ENCODE measurements around the gene C1orf141. TPM values are rescaled to one million over a fixed set of nuclear protein-coding genes. Genes with fewer than 3 reads are reported as not detected.

Gene C1orf141
- total and polyA plus RNA-seq, 12 donors, result not detected

DNA sequence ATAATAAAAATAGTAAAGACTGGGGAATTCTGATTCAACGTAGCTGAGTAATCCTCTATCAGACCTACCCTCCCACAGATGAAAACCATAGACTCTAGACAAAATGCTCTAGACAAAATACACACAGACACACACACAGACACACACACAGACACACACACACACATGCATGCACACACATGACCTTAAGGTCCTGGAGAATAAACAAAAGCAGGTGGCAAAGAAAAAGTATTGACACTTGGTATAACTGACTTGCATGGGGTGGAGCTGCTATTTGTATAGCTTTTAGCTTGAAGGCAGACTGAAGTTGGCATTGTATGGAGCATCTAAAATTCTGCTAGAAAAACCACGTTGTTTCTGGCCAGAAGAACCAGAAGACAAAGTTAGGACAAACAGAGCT, 29.3 kb downstream of the C1orf141 start:
- Histone ChIP-seq H3K4me3 (no peak overlapping the region), H3K27me3 (peaks cover 0 to 4% (median 0%) of the 10 kb centered on the region in 7 donors), H3K36me3 (no peaks in the 10 kb centered on the region), H3K9me3 (no peaks in the 10 kb centered on the region), H3K27ac (no peak overlapping the region), H3K4me1 (no peaks in the 10 kb centered on the region)
- intact Hi-C loops (cut with DNase I), result no loop called here
- DNase-seq (no peak), ATAC-seq (no peak)
- no peak for TF ChIP-seq CTCF (IDR thresholded peaks at IDR 0.05)
- WGBS, 2 donors, result 60 to 62% methylated on average over 2 of the region's 2 CpGs

- WGBS, 2 donors, result 92 to 93% methylated on average over 1 of the region's 1 CpG
- H3K9me3 ChIP-seq, result no peaks in the 10 kb centered on the region
- H3K4me3 ChIP-seq, result no peak overlapping the region
- peaks cover 0 to 4% (median 0%) of the 10 kb centered on the region in 7 donors for H3K27me3 ChIP-seq
- ATAC-seq (no peak), DNase-seq (no peak)
- H3K27ac ChIP-seq, result no peak overlapping the region
- no peaks in the 10 kb centered on the region for H3K36me3 ChIP-seq
- no peak for TF ChIP-seq CTCF (IDR thresholded peaks at IDR 0.05)
- H3K4me1 ChIP-seq, result no peaks in the 10 kb centered on the region
- intact Hi-C loops (cut with DNase I), result no loop called here
These were observed 31.2 kb downstream of the C1orf141 start for GRCh38 chr1:67103548-67103947.

- H3K4me1 ChIP-seq, result no peaks in the 10 kb centered on the region
- intact Hi-C loops (cut with DNase I), result no loop called here
- no peaks in the 10 kb centered on the region for H3K9me3 ChIP-seq
- no peaks in the 10 kb centered on the region for H3K36me3 ChIP-seq
- WGBS, 2 donors, result 37 to 42% methylated on average over 3 of the region's 3 CpGs
- H3K4me3 ChIP-seq, result no peak overlapping the region
- DNase-seq (no peak), ATAC-seq (no peak)
- no peak overlapping the region for H3K27ac ChIP-seq
- H3K27me3 ChIP-seq, result peaks cover 0 to 4% (median 0%) of the 10 kb centered on the region in 7 donors
- no peak for TF ChIP-seq CTCF (IDR thresholded peaks at IDR 0.05)
These were observed 33.9 kb downstream of the C1orf141 start for GRCh38 chr1:67100833-67101232.

- no peak overlapping the region for H3K4me3 ChIP-seq
- no peak for ATAC-seq
- no peaks in the 10 kb centered on the region for H3K36me3 ChIP-seq
- no peaks in the 10 kb centered on the region for H3K4me1 ChIP-seq
- no peak for DNase-seq
- H3K9me3 ChIP-seq, result no peaks in the 10 kb centered on the region
- no peak for TF ChIP-seq CTCF (IDR thresholded peaks at IDR 0.05)
- intact Hi-C loops (cut with DNase I), result loop anchor here in 1 of 10 donors (5.0 kb wide), 1 partner anchor 880 kb away; no protein-coding TSS in a partner anchor
- H3K27ac ChIP-seq, result no peak overlapping the region
- peaks cover 0 to 18% (median 7%) of the 10 kb centered on the region in 7 donors for H3K27me3 ChIP-seq
These were observed 37.5 kb downstream of the C1orf141 start for GRCh38 chr1:67097305-67097704.
